H1 (cell line): ENCODE results near the gene OTOGL. TPM values are rescaled to one million over a fixed set of nuclear protein-coding genes. Genes with fewer than 3 reads are reported as not detected.

Experiments used
- CTCF ChIA-PET: fragments of 300-600 bp; sonication (Branson Sonifier 250); formaldehyde crosslinking; loops from one replicate; lab custom pipeline; 2021; ENCODE audit not compliant: partially characterized antibody; lab: Charles Lee
- POLR2A ChIA-PET: fragments of 300-600 bp; sonication (Branson Sonifier 250); formaldehyde crosslinking; loops from one replicate; lab custom pipeline; 2021; ENCODE audit warnings: inconsistent platforms; ENCODE audit not compliant: partially characterized antibody; lab: Charles Lee
- DNase-seq, 2 experiments: peaks; one replicate each; pipeline versions ENCODE4 v3.0.0 to v3.0.0-alpha.2; 2010 to 2022; ENCODE audit warnings: low spot score in 2 of 2, low read depth in 1 of 2, mixed read lengths in 1 of 2
- FAIRE-seq: peaks from 2 replicates; lab custom pipeline; 2011; peaks lifted over from hg19 to GRCh38; lab: Jason Lieb, UNC
- H2AFZ ChIP-seq: 2 replicates; pipeline ENCODE4 v1.8.1; 2012; ENCODE audit warnings: low read length, inconsistent platforms
- H2AK5ac ChIP-seq: 2 replicates; pipeline ENCODE4 v1.6.1; 2013; ENCODE audit warnings: low read depth, low read length
- H2BK120ac ChIP-seq: replicated peaks from 2 replicates; pipeline ENCODE3; 2013; ENCODE audit warnings: low read depth, low read length, inconsistent platforms
- H2BK12ac ChIP-seq: 2 replicates; pipeline ENCODE4 v1.6.1; 2013; ENCODE audit warnings: low read depth, low read length
- H2BK15ac ChIP-seq: 2 replicates; pipeline ENCODE4 v1.6.1; 2013; ENCODE audit warnings: low read length
- H2BK20ac ChIP-seq: 2 replicates; pipeline ENCODE4 v1.6.1; 2013; ENCODE audit warnings: low read length
- H2BK5ac ChIP-seq: 2 replicates; pipeline ENCODE4 v1.6.1; 2013; ENCODE audit warnings: low read depth, low read length
- H3K14ac ChIP-seq: 2 replicates; pipeline ENCODE4 v1.6.1; 2013; ENCODE audit warnings: inconsistent platforms; ENCODE audit not compliant: insufficient read length
- H3K18ac ChIP-seq: 2 replicates; pipeline ENCODE4 v1.6.1; 2013; ENCODE audit warnings: low read length; ENCODE audit errors: extremely low read depth
- H3K23ac ChIP-seq: 2 replicates; pipeline ENCODE4 v1.6.1; 2013; ENCODE audit warnings: inconsistent platforms; ENCODE audit not compliant: insufficient read length
- H3K23me2 ChIP-seq: 2 replicates; pipeline ENCODE4 v1.6.1; 2013; ENCODE audit warnings: low read depth, low read length
- H3K27ac ChIP-seq: 2 replicates; pipeline ENCODE4 v1.6.1; 2011; ENCODE audit warnings: low read depth, low read length, inconsistent platforms
- H3K27me3 ChIP-seq, 4 experiments: replicated peaks in 1 of 4; 1 replicate in 1 of 4; 2 replicates in 3 of 4; pipeline versions ENCODE4 v1.6.1 to v1.8.1; 2011 to 2013; ENCODE audit warnings: low read length in 3 of 4, mild to moderate bottlenecking in 3 of 4, inconsistent platforms in 2 of 4, mixed read lengths in 2 of 4, moderate library complexity in 1 of 4; ENCODE audit not compliant: control insufficient read depth in 3 of 4, insufficient read depth in 3 of 4; ENCODE audit errors: extremely low read depth in 1 of 4
- H3K36me3 ChIP-seq, 4 experiments: 2 replicates each; pipeline versions ENCODE4 v1.6.1 to v1.8.1; 2011 to 2013; ENCODE audit warnings: mild to moderate bottlenecking in 4 of 4, low read length in 3 of 4, moderate library complexity in 2 of 4, control low read depth in 1 of 4, inconsistent platforms in 1 of 4; ENCODE audit not compliant: insufficient read depth in 4 of 4, control insufficient read depth in 2 of 4
- H3K4ac ChIP-seq: replicated peaks from 2 replicates; pipeline ENCODE3; 2013; ENCODE audit warnings: low read length, low read depth, mixed read lengths, inconsistent platforms; ENCODE audit not compliant: insufficient read length
- H3K4me1 ChIP-seq, 4 experiments: replicated peaks in 1 of 4; 1 replicate in 1 of 4; 2 replicates in 3 of 4; pipeline versions ENCODE4 v1.6.1 to v1.8.1; 2011 to 2013; ENCODE audit warnings: low read length in 3 of 4, inconsistent platforms in 2 of 4, mixed read lengths in 1 of 4; ENCODE audit not compliant: insufficient read depth in 4 of 4, control insufficient read depth in 3 of 4
- H3K4me2 ChIP-seq, 2 experiments: 2 replicates each; pipeline versions ENCODE4 v1.6.1 to v1.8.1; 2011 to 2013; ENCODE audit warnings: low read depth in 2 of 2, low read length in 2 of 2, control low read depth in 1 of 2, inconsistent platforms in 1 of 2, mild to moderate bottlenecking in 1 of 2; ENCODE audit not compliant: insufficient read depth in 1 of 2
- H3K4me3 ChIP-seq, 4 experiments: fragments of 200-600, 300-600 bp in 1 of 4; sonication (generic), shearing (Covaris generic), sonication (Bioruptor Twin) in 1 of 4; 2 replicates each; pipeline versions ENCODE4 v1.5.1 to v1.8.1; 2011 to 2016; ENCODE audit warnings: low read length in 4 of 4, low read depth in 3 of 4, control low read depth in 2 of 4, inconsistent platforms in 2 of 4, mild to moderate bottlenecking in 2 of 4, mixed read lengths in 1 of 4, moderate library complexity in 1 of 4; ENCODE audit not compliant: insufficient read depth in 2 of 4; ENCODE audit errors: extremely low read depth in 1 of 4
- H3K56ac ChIP-seq: replicated peaks from 2 replicates; pipeline ENCODE3; 2013; ENCODE audit warnings: low read depth, mild to moderate bottlenecking, mixed read lengths, low read length, inconsistent platforms; ENCODE audit not compliant: insufficient read length
- H3K79me1 ChIP-seq: 2 replicates; pipeline ENCODE4 v1.6.1; 2013; ENCODE audit warnings: low read depth, low read length, control low read depth
- H3K79me2 ChIP-seq, 2 experiments: 2 replicates each; pipeline versions ENCODE4 v1.6.1 to v1.8.1; 2012 to 2013; ENCODE audit warnings: low read length in 2 of 2, mild to moderate bottlenecking in 2 of 2, inconsistent platforms in 1 of 2; ENCODE audit not compliant: insufficient read depth in 2 of 2, control insufficient read depth in 1 of 2
- H3K9ac ChIP-seq, 4 experiments: replicated peaks in 1 of 4; 1 replicate in 1 of 4; 2 replicates in 3 of 4; pipeline versions ENCODE4 v1.6.1 to v1.8.1; 2011 to 2013; ENCODE audit warnings: low read depth in 3 of 4, low read length in 3 of 4, control low read depth in 2 of 4, mild to moderate bottlenecking in 2 of 4, moderate library complexity in 2 of 4, inconsistent platforms in 1 of 4; ENCODE audit errors: extremely low read depth in 1 of 4
- H3K9me3 ChIP-seq, 2 experiments: 2 replicates each; pipeline versions ENCODE4 v1.6.1 to v1.8.1; 2012 to 2013; ENCODE audit warnings: mild to moderate bottlenecking in 2 of 2, moderate library complexity in 2 of 2, control low read depth in 1 of 2, inconsistent platforms in 1 of 2, low read depth in 1 of 2, low read length in 1 of 2, mixed read lengths in 1 of 2; ENCODE audit not compliant: insufficient read depth in 2 of 2
- H4K20me1 ChIP-seq, 2 experiments: replicated peaks in 1 of 2; 2 replicates each; pipeline versions ENCODE3 to v1.8.1; 2011 to 2013; ENCODE audit warnings: inconsistent platforms in 2 of 2, low read length in 2 of 2, mild to moderate bottlenecking in 1 of 2; ENCODE audit not compliant: insufficient read depth in 2 of 2, control insufficient read depth in 1 of 2
- H4K5ac ChIP-seq: 2 replicates; pipeline ENCODE4 v1.6.1; 2013; ENCODE audit warnings: low read length, low read depth, mixed read lengths, inconsistent platforms; ENCODE audit not compliant: insufficient read length
- H4K8ac ChIP-seq: 2 replicates; pipeline ENCODE4 v1.8.0; 2013; ENCODE audit warnings: mild to moderate bottlenecking, moderate library complexity, low read length, inconsistent platforms; ENCODE audit not compliant: insufficient read depth; ENCODE audit errors: extremely low read depth
- H4K91ac ChIP-seq: replicated peaks from 2 replicates; pipeline ENCODE3; 2013; ENCODE audit warnings: low read length, mixed read lengths, inconsistent platforms; ENCODE audit not compliant: insufficient read length
- CHD7 ChIP-seq: fragments of 300-600 bp; sonication (generic); IDR thresholded peaks from 2 replicates; pipeline ENCODE4 v1.7.1; 2012; ENCODE audit warnings: low read length, moderate library complexity, mild to moderate bottlenecking, inconsistent platforms; ENCODE audit not compliant: insufficient replicate concordance
- NRF1 ChIP-seq: IDR thresholded peaks from 2 replicates; pipeline ENCODE4 v1.6.1; 2011; ENCODE audit warnings: mild to moderate bottlenecking, low read depth, low read length, improper control_type of control experiment
- polyA plus RNA-seq, 7 experiments: library from polyadenylated mRNA; depleted of rRNA in 3 of 7; stranded (reverse) in 5 of 7; unstranded in 2 of 7; fragments of >200 nt in 5 of 7; fragments of 200-250 nt in 2 of 7; gene quantifications; 1 replicate in 5 of 7; 2 replicates in 1 of 7; 4 replicates in 1 of 7; pipeline versions ENCODE4 v1.2.1 to v1.2.3, GENCODE V29; 2011 to 2013; ENCODE audit warnings: missing spikeins in 2 of 7, mixed read lengths in 2 of 7
- total RNA-seq: library from RNA; stranded (reverse); fragmentation: NEBNext Ultra II Directional; extraction: Animal tissue kit (Norgen Biotek cat#: 25700); gene quantifications from 2 replicates; pipeline ENCODE4 v1.2.1, GENCODE V29; 2021

OTOGL gene
- total and polyA plus RNA-seq, 2 of the 8 experiments (the other 6 are each of a cell fraction or from before 2014, with no cell fraction given) = 0.12 to 0.17 TPM

DNA sequence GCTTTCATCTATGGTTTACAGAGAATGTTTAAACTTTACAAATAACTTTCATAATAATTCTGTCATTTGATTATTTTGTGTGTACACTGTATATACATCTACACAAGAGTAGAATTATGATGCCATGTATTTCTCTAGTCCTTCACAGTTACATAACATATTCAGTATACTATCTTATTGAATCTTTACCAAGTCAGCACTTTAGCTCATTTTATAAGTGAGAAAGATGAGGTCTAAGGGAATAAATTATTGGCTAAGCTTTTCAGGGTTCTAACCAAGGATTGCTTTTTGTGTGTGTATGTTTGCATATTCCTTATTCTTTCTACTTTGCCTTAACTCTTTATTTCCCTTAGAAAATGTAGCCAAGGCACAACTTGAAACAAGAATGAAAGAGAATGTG is 260.4 kb downstream of the OTOGL start:
- Histone ChIP-seq H3K4me1 (no peaks in the 10 kb centered on the region), H4K5ac (no peak overlapping the region), H2AFZ (no peak overlapping the region), H2BK20ac (no peak overlapping the region), H4K91ac (no peak overlapping the region), H2AK5ac (no peak overlapping the region), H2BK5ac (no peak overlapping the region), H3K23ac (no peak overlapping the region), H3K9me3 (no peaks in the 10 kb centered on the region), H3K4ac (no peak overlapping the region), H3K18ac (no peak overlapping the region), H2BK12ac (no peak overlapping the region), H3K27ac (no peak overlapping the region), H3K56ac (no peak overlapping the region), H3K79me1 (no peaks in the 10 kb centered on the region), H4K8ac (no peak overlapping the region), H3K79me2 (no peaks in the 10 kb centered on the region), H2BK15ac (no peak overlapping the region), H3K9ac (no peak overlapping the region), H4K20me1 (no peaks in the 10 kb centered on the region), H3K4me3 (no peak overlapping the region), H3K36me3 (no peaks in the 10 kb centered on the region), H3K23me2 (no peaks in the 10 kb centered on the region), H3K27me3 (no peaks in the 10 kb centered on the region), H3K4me2 (no peak overlapping the region), H2BK120ac (no peak overlapping the region), H3K14ac (no peak overlapping the region)
- DNase-seq = no peak
- ChIA-PET POLR2A (no interaction called here), CTCF (no interaction called here)
- FAIRE-seq = no peak
- TF ChIP-seq CHD7 = no peak
- TF ChIP-seq NRF1 = no peak
